H1 (cell line): Measurements from ENCODE around the gene ZNF423. TPM values are rescaled to one million over a fixed set of nuclear protein-coding genes. Genes with fewer than 3 reads are reported as not detected.

ENCODE experiments used
- CTCF ChIA-PET: fragments of 300-600 bp; sonication (Branson Sonifier 250); formaldehyde crosslinking; loops from one replicate; lab custom pipeline; 2021; ENCODE audit not compliant: partially characterized antibody; lab: Charles Lee
- POLR2A ChIA-PET: fragments of 300-600 bp; sonication (Branson Sonifier 250); formaldehyde crosslinking; loops from one replicate; lab custom pipeline; 2021; ENCODE audit warnings: inconsistent platforms; ENCODE audit not compliant: partially characterized antibody; lab: Charles Lee
- DNase-seq, 2 experiments: peaks; one replicate each; pipeline versions ENCODE4 v3.0.0 to v3.0.0-alpha.2; 2010 to 2022; ENCODE audit warnings: low spot score in 2 of 2, low read depth in 1 of 2, mixed read lengths in 1 of 2
- FAIRE-seq: peaks from 2 replicates; lab custom pipeline; 2011; peaks lifted over from hg19 to GRCh38; lab: Jason Lieb, UNC
- H2AFZ ChIP-seq: 2 replicates; pipeline ENCODE4 v1.8.1; 2012; ENCODE audit warnings: low read length, inconsistent platforms
- H2AK5ac ChIP-seq: 2 replicates; pipeline ENCODE4 v1.6.1; 2013; ENCODE audit warnings: low read depth, low read length
- H2BK120ac ChIP-seq: replicated peaks from 2 replicates; pipeline ENCODE3; 2013; ENCODE audit warnings: low read depth, low read length, inconsistent platforms
- H2BK12ac ChIP-seq: 2 replicates; pipeline ENCODE4 v1.6.1; 2013; ENCODE audit warnings: low read depth, low read length
- H2BK15ac ChIP-seq: 2 replicates; pipeline ENCODE4 v1.6.1; 2013; ENCODE audit warnings: low read length
- H2BK20ac ChIP-seq: 2 replicates; pipeline ENCODE4 v1.6.1; 2013; ENCODE audit warnings: low read length
- H2BK5ac ChIP-seq: 2 replicates; pipeline ENCODE4 v1.6.1; 2013; ENCODE audit warnings: low read depth, low read length
- H3K14ac ChIP-seq: 2 replicates; pipeline ENCODE4 v1.6.1; 2013; ENCODE audit warnings: inconsistent platforms; ENCODE audit not compliant: insufficient read length
- H3K18ac ChIP-seq: 2 replicates; pipeline ENCODE4 v1.6.1; 2013; ENCODE audit warnings: low read length; ENCODE audit errors: extremely low read depth
- H3K23ac ChIP-seq: 2 replicates; pipeline ENCODE4 v1.6.1; 2013; ENCODE audit warnings: inconsistent platforms; ENCODE audit not compliant: insufficient read length
- H3K23me2 ChIP-seq: 2 replicates; pipeline ENCODE4 v1.6.1; 2013; ENCODE audit warnings: low read depth, low read length
- H3K27ac ChIP-seq: 2 replicates; pipeline ENCODE4 v1.6.1; 2011; ENCODE audit warnings: low read depth, low read length, inconsistent platforms
- H3K27me3 ChIP-seq, 4 experiments: replicated peaks in 1 of 4; 1 replicate in 1 of 4; 2 replicates in 3 of 4; pipeline versions ENCODE4 v1.6.1 to v1.8.1; 2011 to 2013; ENCODE audit warnings: low read length in 3 of 4, mild to moderate bottlenecking in 3 of 4, inconsistent platforms in 2 of 4, mixed read lengths in 2 of 4, moderate library complexity in 1 of 4; ENCODE audit not compliant: control insufficient read depth in 3 of 4, insufficient read depth in 3 of 4; ENCODE audit errors: extremely low read depth in 1 of 4
- H3K36me3 ChIP-seq, 4 experiments: 2 replicates each; pipeline versions ENCODE4 v1.6.1 to v1.8.1; 2011 to 2013; ENCODE audit warnings: mild to moderate bottlenecking in 4 of 4, low read length in 3 of 4, moderate library complexity in 2 of 4, control low read depth in 1 of 4, inconsistent platforms in 1 of 4; ENCODE audit not compliant: insufficient read depth in 4 of 4, control insufficient read depth in 2 of 4
- H3K4ac ChIP-seq: replicated peaks from 2 replicates; pipeline ENCODE3; 2013; ENCODE audit warnings: low read length, low read depth, mixed read lengths, inconsistent platforms; ENCODE audit not compliant: insufficient read length
- H3K4me1 ChIP-seq, 4 experiments: replicated peaks in 1 of 4; 1 replicate in 1 of 4; 2 replicates in 3 of 4; pipeline versions ENCODE4 v1.6.1 to v1.8.1; 2011 to 2013; ENCODE audit warnings: low read length in 3 of 4, inconsistent platforms in 2 of 4, mixed read lengths in 1 of 4; ENCODE audit not compliant: insufficient read depth in 4 of 4, control insufficient read depth in 3 of 4
- H3K4me2 ChIP-seq, 2 experiments: 2 replicates each; pipeline versions ENCODE4 v1.6.1 to v1.8.1; 2011 to 2013; ENCODE audit warnings: low read depth in 2 of 2, low read length in 2 of 2, control low read depth in 1 of 2, inconsistent platforms in 1 of 2, mild to moderate bottlenecking in 1 of 2; ENCODE audit not compliant: insufficient read depth in 1 of 2
- H3K4me3 ChIP-seq, 4 experiments: fragments of 200-600, 300-600 bp in 1 of 4; sonication (generic), shearing (Covaris generic), sonication (Bioruptor Twin) in 1 of 4; 2 replicates each; pipeline versions ENCODE4 v1.5.1 to v1.8.1; 2011 to 2016; ENCODE audit warnings: low read length in 4 of 4, low read depth in 3 of 4, control low read depth in 2 of 4, inconsistent platforms in 2 of 4, mild to moderate bottlenecking in 2 of 4, mixed read lengths in 1 of 4, moderate library complexity in 1 of 4; ENCODE audit not compliant: insufficient read depth in 2 of 4; ENCODE audit errors: extremely low read depth in 1 of 4
- H3K56ac ChIP-seq: replicated peaks from 2 replicates; pipeline ENCODE3; 2013; ENCODE audit warnings: low read depth, mild to moderate bottlenecking, mixed read lengths, low read length, inconsistent platforms; ENCODE audit not compliant: insufficient read length
- H3K79me1 ChIP-seq: 2 replicates; pipeline ENCODE4 v1.6.1; 2013; ENCODE audit warnings: low read depth, low read length, control low read depth
- H3K79me2 ChIP-seq, 2 experiments: 2 replicates each; pipeline versions ENCODE4 v1.6.1 to v1.8.1; 2012 to 2013; ENCODE audit warnings: low read length in 2 of 2, mild to moderate bottlenecking in 2 of 2, inconsistent platforms in 1 of 2; ENCODE audit not compliant: insufficient read depth in 2 of 2, control insufficient read depth in 1 of 2
- H3K9ac ChIP-seq, 4 experiments: replicated peaks in 1 of 4; 1 replicate in 1 of 4; 2 replicates in 3 of 4; pipeline versions ENCODE4 v1.6.1 to v1.8.1; 2011 to 2013; ENCODE audit warnings: low read depth in 3 of 4, low read length in 3 of 4, control low read depth in 2 of 4, mild to moderate bottlenecking in 2 of 4, moderate library complexity in 2 of 4, inconsistent platforms in 1 of 4; ENCODE audit errors: extremely low read depth in 1 of 4
- H3K9me3 ChIP-seq, 2 experiments: 2 replicates each; pipeline versions ENCODE4 v1.6.1 to v1.8.1; 2012 to 2013; ENCODE audit warnings: mild to moderate bottlenecking in 2 of 2, moderate library complexity in 2 of 2, control low read depth in 1 of 2, inconsistent platforms in 1 of 2, low read depth in 1 of 2, low read length in 1 of 2, mixed read lengths in 1 of 2; ENCODE audit not compliant: insufficient read depth in 2 of 2
- H4K20me1 ChIP-seq, 2 experiments: replicated peaks in 1 of 2; 2 replicates each; pipeline versions ENCODE3 to v1.8.1; 2011 to 2013; ENCODE audit warnings: inconsistent platforms in 2 of 2, low read length in 2 of 2, mild to moderate bottlenecking in 1 of 2; ENCODE audit not compliant: insufficient read depth in 2 of 2, control insufficient read depth in 1 of 2
- H4K5ac ChIP-seq: 2 replicates; pipeline ENCODE4 v1.6.1; 2013; ENCODE audit warnings: low read length, low read depth, mixed read lengths, inconsistent platforms; ENCODE audit not compliant: insufficient read length
- H4K8ac ChIP-seq: 2 replicates; pipeline ENCODE4 v1.8.0; 2013; ENCODE audit warnings: mild to moderate bottlenecking, moderate library complexity, low read length, inconsistent platforms; ENCODE audit not compliant: insufficient read depth; ENCODE audit errors: extremely low read depth
- H4K91ac ChIP-seq: replicated peaks from 2 replicates; pipeline ENCODE3; 2013; ENCODE audit warnings: low read length, mixed read lengths, inconsistent platforms; ENCODE audit not compliant: insufficient read length
- MAFK ChIP-seq: IDR thresholded peaks from 2 replicates; pipeline ENCODE4 v1.6.1; 2012; ENCODE audit warnings: low read depth, mild to moderate bottlenecking, improper control_type of control experiment, low read length
- WGBS, 2 experiments: shearing (Covaris generic) in 1 of 2; methylation state at CpG; one replicate each; pipeline versions ENCODE4 v1.1.6 to v1.1.7; 2013 to 2015; ENCODE audit warnings: low lambda C conversion rate in 2 of 2, mixed read lengths in 2 of 2, inconsistent platforms in 1 of 2, low coverage in 1 of 2, missing lambda C conversion rate in 1 of 2; ENCODE audit not compliant: insufficient replicate concordance in 2 of 2, insufficient coverage in 1 of 2, insufficient read length in 1 of 2; ENCODE audit errors: extremely low coverage in 1 of 2, missing lambda C conversion rate in 1 of 2; 5-methylcytosine and 5-hydroxymethylcytosine counted together
- polyA plus RNA-seq, 7 experiments: library from polyadenylated mRNA; depleted of rRNA in 3 of 7; stranded (reverse) in 5 of 7; unstranded in 2 of 7; fragments of >200 nt in 5 of 7; fragments of 200-250 nt in 2 of 7; gene quantifications; 1 replicate in 5 of 7; 2 replicates in 1 of 7; 4 replicates in 1 of 7; pipeline versions ENCODE4 v1.2.1 to v1.2.3, GENCODE V29; 2011 to 2013; ENCODE audit warnings: missing spikeins in 2 of 7, mixed read lengths in 2 of 7
- total RNA-seq: library from RNA; stranded (reverse); fragmentation: NEBNext Ultra II Directional; extraction: Animal tissue kit (Norgen Biotek cat#: 25700); gene quantifications from 2 replicates; pipeline ENCODE4 v1.2.1, GENCODE V29; 2021

The ZNF423 gene
- total and polyA plus RNA-seq, 2 of the 8 experiments (the other 6 are each of a cell fraction or from before 2014, with no cell fraction given), result 38.2 to 52.3 TPM

DNA sequence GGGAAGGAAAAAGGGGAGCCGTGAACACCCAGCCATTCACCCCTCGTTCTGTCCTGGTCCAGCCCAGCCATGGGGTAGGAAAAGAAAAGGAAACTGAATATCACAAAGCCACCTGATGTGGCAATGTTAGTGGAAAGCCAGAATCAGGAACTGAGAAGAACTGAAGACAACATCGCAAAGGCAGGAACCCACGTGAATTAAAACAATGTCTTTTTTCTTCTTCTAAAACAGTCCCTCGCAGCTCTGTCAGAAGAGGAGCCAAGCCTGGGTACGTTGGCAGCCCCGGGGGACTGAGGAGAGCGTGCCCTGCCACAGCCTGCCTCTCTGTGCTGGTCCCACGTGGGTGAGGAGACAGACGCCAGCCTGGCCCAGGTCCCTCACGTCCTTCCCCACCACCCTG is 55.0 kb downstream of the ZNF423 start:
- no peak overlapping the region for H4K8ac ChIP-seq
- no peak overlapping the region for H3K27ac ChIP-seq
- peaks cover 9 to 16% of the 10 kb centered on the region in 2 experiments for H4K20me1 ChIP-seq
- H3K18ac ChIP-seq, result no peak overlapping the region
- no peak overlapping the region for H2BK120ac ChIP-seq
- FAIRE-seq (no peak), DNase-seq (no peak)
- no peak overlapping the region for H2AFZ ChIP-seq
- H2BK5ac ChIP-seq, result no peak overlapping the region; the same call in 1 of the 2 replicates
- no peak overlapping the region for H3K4me2 ChIP-seq
- H3K56ac ChIP-seq, result no peak overlapping the region
- H2BK20ac ChIP-seq, result no peak overlapping the region
- ChIA-PET POLR2A (interaction anchor here (1.2 to 1.3 kb wide), 2 partner anchors 11 to 26 kb away, joined by 3 to 4 read pairs; no protein-coding TSS in a partner anchor), CTCF (interaction anchor here (0.7 to 3.2 kb wide), 8 partner anchors 11 to 208 kb away, joined by 3 to 12 read pairs (median 3); no protein-coding TSS in a partner anchor)
- H3K4ac ChIP-seq, result no peak overlapping the region
- no peak overlapping the region for H2BK12ac ChIP-seq
- no peak overlapping the region for H3K14ac ChIP-seq
- WGBS, 2 experiments, result 94% methylated on average over 11 of the region's 11 CpGs; no CpG with 5 or more reads in 1 of the 2 experiments
- no peaks in the 10 kb centered on the region for H3K23me2 ChIP-seq
- 0 out of 8 replicates have a peak, but pooled peaks cover 0 to 2% (median 0%) of the 10 kb centered on the region in 4 experiments for H3K36me3 ChIP-seq
- no peaks in the 10 kb centered on the region for H3K27me3 ChIP-seq
- H4K91ac ChIP-seq, result no peak overlapping the region
- peaks cover 22% of the 10 kb centered on the region for H3K79me1 ChIP-seq
- no peak overlapping the region for H2BK15ac ChIP-seq
- H3K79me2 ChIP-seq, result peaks cover 3 to 46% of the 10 kb centered on the region in 2 experiments; a peak in 3 of 4 replicates
- H3K4me3 ChIP-seq, result no peak overlapping the region
- no peak overlapping the region for H4K5ac ChIP-seq
- H3K9ac ChIP-seq, result no peak overlapping the region
- H3K4me1 ChIP-seq, result peaks cover 0 to 6% (median 2%) of the 10 kb centered on the region in 4 experiments; a peak in 6 of 7 replicates
- H3K23ac ChIP-seq, result no peak overlapping the region
- no peak overlapping the region for H2AK5ac ChIP-seq
- no peaks in the 10 kb centered on the region for H3K9me3 ChIP-seq
- no peak for TF ChIP-seq MAFK
